ENCODE measurements around the gene BACH2. TPM values are rescaled to one million over a fixed set of nuclear protein-coding genes. Genes with fewer than 3 reads are reported as not detected.

Gene BACH2
- polyA plus RNA-seq, 2 of the 4 experiments (the other 2 are of a cell fraction), result 0.01 to 0.36 TPM

- H3K4me1 ChIP-seq, result peaks cover 31% of the 10 kb centered on the region
- TF ChIP-seq SREBF2 (IDR thresholded peaks at IDR 0.05), result no peak
- no peak for TF ChIP-seq MYC (IDR thresholded peaks at IDR 0.05; ENCODE audit: borderline replicate concordance, low read length)
- TF ChIP-seq RCOR1 (IDR thresholded peaks at IDR 0.05; ENCODE audit: low read depth, low read length), result no peak
- TF ChIP-seq NFE2L2 (conservative IDR thresholded peaks at IDR 0.05; ENCODE audit: low read length), result no peak
- TF ChIP-seq EP300 (IDR thresholded peaks at IDR 0.05), result no peak
- TF ChIP-seq ZFP36 (IDR thresholded peaks at IDR 0.05; ENCODE audit: borderline replicate concordance, partially characterized antibody), result no peak
- TF ChIP-seq SMC3 (IDR thresholded peaks at IDR 0.05), result no peak
- TF ChIP-seq CBX2 (IDR thresholded peaks at IDR 0.05; ENCODE audit: borderline replicate concordance, low read depth), result no peak
- TF ChIP-seq KDM5A (IDR thresholded peaks at IDR 0.05), result no peak
- TF ChIP-seq ZSCAN20 (CRISPR knock-in tag; IDR thresholded peaks at IDR 0.05), result no peak
- TF ChIP-seq RAD21 (conservative IDR thresholded peaks at IDR 0.05 in 1 of 2, IDR thresholded peaks at IDR 0.05 in 1 of 2), result no peak
- no peak for TF ChIP-seq EHF (CRISPR knock-in tag; IDR thresholded peaks at IDR 0.05)
- TF ChIP-seq ZNF302 (CRISPR knock-in tag; IDR thresholded peaks at IDR 0.05), result no peak
- no peak for TF ChIP-seq JUN (IDR thresholded peaks at IDR 0.05)
- no peak for TF ChIP-seq ELK1 (IDR thresholded peaks at IDR 0.05; ENCODE audit: low read depth, low read length)
- no peak for TF ChIP-seq RFX5 (IDR thresholded peaks at IDR 0.05)
- TF ChIP-seq ZC3H11A (IDR thresholded peaks at IDR 0.05), result no peak
- no peak for TF ChIP-seq TP53 (CRISPR knock-in tag; IDR thresholded peaks at IDR 0.05)
- TF ChIP-seq MAFK (IDR thresholded peaks at IDR 0.05; ENCODE audit: partially characterized antibody), result no peak
- no peak for TF ChIP-seq CBX8 (IDR thresholded peaks at IDR 0.05)
- FAIRE-seq (no peak), DNase-seq (ENCODE audit: low read depth in 1 of 2, low spot score in 1 of 2) (no peak), ATAC-seq (no peak)
- no peaks in the 10 kb centered on the region for H3K9me3 ChIP-seq
- H3K4me2 ChIP-seq, result no peak overlapping the region
- 75% methylated on average over 1 of the region's 2 CpGs for WGBS (ENCODE audit: missing lambda C conversion rate)
- no peak overlapping the region for H3K4me3 ChIP-seq
- no peak overlapping the region for H3K27ac ChIP-seq
- ChIA-PET POLR2A (no interaction called here), CTCF (no interaction called here)
Measured at GRCh38 chr6:90214461-90214860, 82.2 kb downstream of the BACH2 start.

GRCh38 chr6:90212274-90212673, 84.4 kb downstream of the BACH2 start:
- WGBS (ENCODE audit: missing lambda C conversion rate), result 56% methylated on average over 3 of the region's 3 CpGs
- FAIRE-seq (no peak), DNase-seq (ENCODE audit: low read depth in 1 of 2, low spot score in 1 of 2) (no peak), ATAC-seq (no peak)
- H3K4me3 ChIP-seq, result no peak overlapping the region
- CTCF ChIA-PET, result no interaction called here
- H3K4me1 ChIP-seq, result peaks cover 13% of the 10 kb centered on the region
- POLR2A ChIA-PET, result no interaction called here
- H3K4me2 ChIP-seq, result no peak overlapping the region
- no peak overlapping the region for H3K27ac ChIP-seq
- H3K9me3 ChIP-seq, result no peaks in the 10 kb centered on the region
- TF ChIP-seq KDM5A (IDR thresholded peaks at IDR 0.05) (no peak), EP300 (IDR thresholded peaks at IDR 0.05) (no peak), E2F6 (IDR thresholded peaks at IDR 0.05; ENCODE audit: borderline replicate concordance, low read depth) (no peak), RCOR1 (IDR thresholded peaks at IDR 0.05; ENCODE audit: low read depth, low read length) (no peak), PHF8 (IDR thresholded peaks at IDR 0.05; ENCODE audit: borderline replicate concordance, low read depth) (no peak), HDAC2 (IDR thresholded peaks at IDR 0.05) (no peak), CTCF (IDR thresholded peaks at IDR 0.05) (no peak), PBX3 (IDR thresholded peaks at IDR 0.05) (no peak), NR3C1 (IDR thresholded peaks at IDR 0.05) (no peak), POLR2A (IDR thresholded peaks at IDR 0.05; ENCODE audit: low read length) (no peak), NFE2L2 (conservative IDR thresholded peaks at IDR 0.05; ENCODE audit: low read length) (no peak), JUNB (IDR thresholded peaks at IDR 0.05) (no peak), ZNF302 (CRISPR knock-in tag; IDR thresholded peaks at IDR 0.05) (no peak), REST (IDR thresholded peaks at IDR 0.05) (no peak), HOXA7 (CRISPR knock-in tag; IDR thresholded peaks at IDR 0.05) (no peak), HOXB5 (CRISPR knock-in tag; IDR thresholded peaks at IDR 0.05) (no peak), ATOH8 (CRISPR knock-in tag; IDR thresholded peaks at IDR 0.05; ENCODE audit: low read depth) (no peak)
